ENCODE measurements around the gene GPSM3.
"Not testable (repeated sequence)": the region's sequence is repeated elsewhere in the genome, so short reads cannot be mapped to it uniquely, and the experiment has no call there.

The GPSM3 gene

DNA sequence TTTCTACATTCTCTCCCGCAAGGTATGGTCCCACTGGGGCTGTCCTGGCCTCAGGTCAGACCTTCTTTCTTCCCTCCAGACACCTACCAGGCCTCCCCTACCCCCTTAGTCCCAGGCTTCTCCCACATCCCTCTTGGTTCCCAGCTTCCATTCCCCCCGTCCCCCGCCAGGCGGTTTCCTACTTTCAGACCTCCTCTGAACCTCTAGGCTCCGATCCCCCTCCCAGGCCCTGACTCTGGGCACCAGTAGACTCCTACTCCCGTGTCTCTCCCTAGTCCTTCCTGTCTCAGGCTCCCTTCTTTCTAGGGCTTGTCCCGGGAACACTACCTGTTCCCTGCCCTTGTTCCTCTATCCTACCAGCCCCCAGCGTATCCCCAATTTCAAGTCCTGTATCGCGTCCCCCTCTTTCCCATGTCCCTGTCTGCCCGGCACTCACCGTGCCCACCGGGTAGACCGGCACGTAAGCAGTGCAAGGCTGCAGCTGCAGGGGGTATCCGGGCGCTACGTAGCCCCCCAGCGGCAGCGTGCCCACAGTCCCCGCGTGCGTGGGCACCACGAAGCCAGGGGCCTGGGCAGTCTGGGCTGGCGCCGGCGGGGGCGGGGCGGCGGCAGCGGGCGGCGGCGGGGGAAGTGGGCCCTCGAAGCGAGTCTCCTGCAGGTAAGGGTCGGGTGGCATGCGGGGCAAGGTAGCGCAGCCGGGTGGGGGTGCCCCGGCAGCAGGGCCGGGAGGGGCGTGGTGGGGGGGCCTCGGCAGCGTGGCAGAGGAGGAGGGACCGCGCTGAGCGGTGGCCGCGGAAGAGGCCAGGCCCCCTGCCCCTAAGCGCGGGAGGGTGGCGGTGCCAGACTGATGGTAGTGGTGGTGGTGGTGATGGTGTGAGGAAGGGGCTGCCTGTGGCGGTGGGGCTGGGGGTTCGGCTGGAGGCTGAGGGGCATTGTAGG, 42.2 kb downstream of the GPSM3 start:
- TF ChIP-seq CTCF (conservative IDR thresholded peaks at IDR 0.05; ENCODE audit: control insufficient read depth, insufficient read depth, low read depth, low read length) = no peak
- H3K4me3 ChIP-seq (ENCODE audit: control insufficient read depth, low read depth, low read length) = no peak overlapping the region
- no peak for DNase-seq (ENCODE audit: low read depth)

DNA sequence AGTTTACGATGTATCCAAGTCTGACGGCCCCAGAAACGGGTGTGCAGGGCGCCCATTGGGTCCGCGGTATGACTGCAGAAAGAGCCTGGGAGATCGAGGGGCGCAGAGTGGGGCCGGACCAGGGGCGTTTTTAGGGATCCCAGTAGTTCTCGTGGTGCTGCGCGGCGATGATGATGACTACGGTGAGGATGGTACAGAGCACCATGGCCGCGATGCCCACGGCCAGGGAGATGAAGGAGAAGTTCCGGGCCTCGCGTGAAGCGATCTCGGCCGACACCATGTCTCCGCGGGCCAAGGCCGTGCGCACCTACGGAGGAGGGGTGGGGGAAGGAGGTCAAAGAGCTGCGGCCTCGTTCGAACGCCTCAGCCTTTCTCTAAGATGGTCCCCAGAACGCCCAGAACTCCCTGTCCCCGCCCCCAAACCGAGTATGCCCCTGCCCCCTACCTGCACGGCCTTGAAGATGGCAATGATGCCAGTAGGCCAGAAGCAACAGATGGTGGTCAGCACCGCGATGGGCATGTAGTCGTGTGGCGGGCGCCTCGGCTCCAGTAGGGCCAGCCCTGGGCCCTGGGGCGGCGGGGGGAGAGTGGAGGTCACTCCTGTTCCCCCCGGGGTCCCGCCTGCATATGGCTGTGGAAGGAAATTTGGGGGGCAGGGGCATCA, 43.2 kb downstream of the GPSM3 start:
- no peak for TF ChIP-seq CTCF (conservative IDR thresholded peaks at IDR 0.05; ENCODE audit: control insufficient read depth, insufficient read depth, low read depth, low read length)
- DNase-seq (ENCODE audit: low read depth) = no peak
- H3K4me3 ChIP-seq (ENCODE audit: control insufficient read depth, low read depth, low read length) = no peak overlapping the region

- no peak for DNase-seq (ENCODE audit: low read depth)
- no peak for TF ChIP-seq CTCF (conservative IDR thresholded peaks at IDR 0.05; ENCODE audit: control insufficient read depth, insufficient read depth, low read depth, low read length)
- H3K4me3 ChIP-seq (ENCODE audit: control insufficient read depth, low read depth, low read length) = no peak overlapping the region
Observed at GRCh38 chr6:32148289-32149091, 44.0 kb downstream of the GPSM3 start.

GRCh38 chr6:32147401-32148132, 44.9 kb downstream of the GPSM3 start:
- no peak overlapping the region for H3K4me3 ChIP-seq (ENCODE audit: control insufficient read depth, low read depth, low read length)
- TF ChIP-seq CTCF (conservative IDR thresholded peaks at IDR 0.05; ENCODE audit: control insufficient read depth, insufficient read depth, low read depth, low read length) = no peak
- DNase-seq (ENCODE audit: low read depth) = no peak

- TF ChIP-seq CTCF (conservative IDR thresholded peaks at IDR 0.05; ENCODE audit: control insufficient read depth, insufficient read depth, low read depth, low read length) = no peak
- DNase-seq (ENCODE audit: low read depth) = no peak
- H3K4me3 ChIP-seq (ENCODE audit: control insufficient read depth, low read depth, low read length) = no peak overlapping the region
Observed at GRCh38 chr6:32146687-32147086, 45.8 kb downstream of the GPSM3 start.

DNA sequence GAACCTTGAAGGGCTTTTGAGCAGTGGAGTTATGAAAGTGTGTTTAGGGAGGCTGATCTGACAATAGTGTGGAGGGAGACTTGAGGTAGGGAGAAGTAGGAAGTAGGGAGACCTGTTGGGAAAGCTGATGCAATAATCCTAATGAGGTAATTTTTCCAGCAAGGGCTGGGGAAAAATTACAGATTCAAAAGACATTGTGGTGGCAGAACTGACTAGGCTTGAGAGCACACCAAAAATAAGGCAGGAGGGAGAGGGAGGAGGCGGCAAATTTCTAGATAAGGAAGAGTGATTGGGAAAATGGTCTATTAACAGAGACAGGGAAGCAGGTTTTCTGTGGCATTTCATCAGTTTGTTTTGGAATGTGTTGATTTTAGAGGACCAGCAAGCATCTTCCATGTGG, 46.2 kb downstream of the GPSM3 start:
- DNase-seq (ENCODE audit: low read depth) = no peak
- no peak overlapping the region for H3K4me3 ChIP-seq (ENCODE audit: control insufficient read depth, low read depth, low read length)
- TF ChIP-seq CTCF (conservative IDR thresholded peaks at IDR 0.05; ENCODE audit: control insufficient read depth, insufficient read depth, low read depth, low read length) = no peak

DNA sequence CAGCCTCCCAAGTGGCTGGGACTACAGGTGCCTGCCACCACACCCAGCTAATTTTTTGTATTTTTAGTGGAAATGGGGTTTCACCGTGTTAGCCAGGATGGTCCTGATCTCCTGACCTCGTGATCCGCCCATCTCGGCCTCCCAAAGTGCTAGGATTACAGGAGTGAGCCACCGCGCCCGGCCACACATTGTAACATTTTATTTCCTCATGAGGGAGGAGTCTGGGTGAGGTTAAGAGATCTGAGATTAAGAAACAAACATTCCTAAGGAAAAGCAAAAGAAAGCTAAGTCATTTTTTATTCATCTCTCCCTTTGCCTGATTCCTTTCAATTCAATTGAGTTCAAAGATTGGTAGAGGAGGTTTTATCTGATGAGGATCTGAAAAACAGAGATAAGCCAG, 48.2 kb downstream of the GPSM3 start:
- H3K4me3 ChIP-seq (ENCODE audit: control insufficient read depth, low read depth, low read length); DNase-seq (ENCODE audit: low read depth): not testable (repeated sequence)
